ENCODE results near the gene FILIP1.

GRCh38 chr6:75263401-75263750 is 230.2 kb downstream of the FILIP1 start:
- TF ChIP-seq CTCF (IDR thresholded peaks at IDR 0.05) (no peak), EP300 (IDR thresholded peaks at IDR 0.05) (no peak), RARB (CRISPR knock-in tag; IDR thresholded peaks at IDR 0.05) (no peak), HDAC2 (IDR thresholded peaks at IDR 0.05) (no peak), PBX3 (IDR thresholded peaks at IDR 0.05) (no peak), POLR2A (IDR thresholded peaks at IDR 0.05; ENCODE audit: low read length) (no peak), MAX (IDR thresholded peaks at IDR 0.05) (no peak), KDM1A (IDR thresholded peaks at IDR 0.05; ENCODE audit: low read depth) (no peak), USF2 (IDR thresholded peaks at IDR 0.05) (no peak)

All from A549 (cell line).